BLaER1 treated with 17β-estradiol and CSF1 and Interleukin-3, amounts not matched to agents 10 nM and 100 nM (cell line): ENCODE data around the gene CCDC28B.

Source experiments
- H3K27ac ChIP-seq, 11 experiments: shearing (Covaris generic); formaldehyde crosslinking; 2 replicates each; pipeline ENCODE4 v1.8.1; 2022
- H3K27me3 ChIP-seq, 11 experiments: shearing (Covaris generic); formaldehyde crosslinking; 2 replicates each; pipeline ENCODE4 v1.8.1; 2022
- H3K36me3 ChIP-seq, 11 experiments: shearing (Covaris generic); formaldehyde crosslinking; 2 replicates each; pipeline ENCODE4 v1.8.1; 2022
- H3K4me1 ChIP-seq, 10 experiments: shearing (Covaris generic); formaldehyde crosslinking; 2 replicates each; pipeline ENCODE4 v1.8.1; 2022
- H3K4me2 ChIP-seq, 11 experiments: shearing (Covaris generic); formaldehyde crosslinking; 2 replicates each; pipeline ENCODE4 v1.8.1; 2022
- H3K4me3 ChIP-seq, 10 experiments: shearing (Covaris generic); formaldehyde crosslinking; 2 replicates each; pipeline ENCODE4 v1.8.1; 2022
- H3K9ac ChIP-seq, 11 experiments: shearing (Covaris generic); formaldehyde crosslinking; 2 replicates each; pipeline ENCODE4 v1.8.1; 2022
- H3K9me3 ChIP-seq, 11 experiments: shearing (Covaris generic); formaldehyde crosslinking; replicated peaks in 1 of 11; 2 replicates each; pipeline ENCODE4 v1.8.1; 2022
- H4K20me1 ChIP-seq, 11 experiments: shearing (Covaris generic); formaldehyde crosslinking; 2 replicates each; pipeline ENCODE4 v1.8.1; 2022
- Cebpa-rat ChIP-seq, 11 experiments: shearing (Covaris generic); IDR thresholded peaks; 2 replicates each; pipeline ENCODE4 v1.8.1; 2022

CCDC28B gene

DNA sequence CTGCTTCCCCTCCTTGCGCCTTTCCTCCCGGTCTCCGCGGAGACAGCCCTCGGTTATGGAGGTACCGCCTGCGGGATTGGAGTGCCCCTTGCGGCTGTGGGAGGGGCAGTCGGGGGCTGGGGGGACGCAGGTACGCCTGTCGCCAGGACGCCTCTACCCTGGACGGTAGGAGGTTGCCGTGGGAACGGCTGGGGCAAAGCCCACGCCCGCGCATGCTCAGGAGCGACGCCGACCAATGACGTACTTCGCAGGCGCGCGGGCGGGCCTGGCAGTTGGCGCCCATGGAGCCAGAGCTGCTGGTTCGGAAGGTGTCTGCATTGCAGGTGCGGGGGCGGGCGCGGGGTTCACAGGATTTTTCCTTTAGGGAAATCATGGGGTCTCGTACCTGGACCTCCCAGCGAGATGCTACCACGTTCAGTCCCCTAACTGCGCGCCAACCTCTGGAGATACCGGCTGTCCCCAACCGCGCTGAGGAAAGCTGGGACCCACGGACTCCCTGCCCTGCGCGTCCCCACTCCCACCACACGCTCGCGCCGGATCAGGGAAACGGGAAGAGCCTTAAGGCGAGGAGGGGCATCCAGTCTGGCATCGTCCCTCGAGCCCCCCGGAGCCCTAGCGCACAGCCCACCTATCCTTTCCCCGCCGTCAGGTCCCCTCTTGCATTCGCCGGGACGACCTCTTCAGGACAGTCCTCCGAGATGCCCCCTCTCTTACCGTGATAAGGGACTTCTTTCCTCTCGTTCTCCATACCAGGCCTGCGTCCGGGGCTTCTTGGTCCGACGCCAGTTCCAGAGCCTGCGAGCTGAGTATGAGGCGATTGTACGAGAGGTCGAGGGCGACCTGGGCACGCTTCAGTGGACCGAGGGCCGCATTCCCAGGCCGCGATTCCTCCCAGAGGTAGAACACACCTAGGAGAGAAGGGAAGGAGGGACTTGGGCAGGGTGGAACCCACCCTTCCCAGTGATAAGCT lies 5.3 kb downstream of the CCDC28B start, which contains the start of gene IQCC:
Gene IQCC (plus strand): TSS at position 271 of the 970 bp plus-strand sequence. CDS start 11 bp downstream, at position 282.
- peaks cover 0 to 21% (median 7%) of the 10 kb centered on the region in 11 experiments; a peak in 7 of 22 replicates for H3K36me3 ChIP-seq
- H3K9ac ChIP-seq, result peak within 1 kb of the TSS; percentile 79 to 92 (median 85)
- peak within 1 kb of the TSS; percentile 90 to 100 (median 99) for H3K4me2 ChIP-seq
- no peak for TF ChIP-seq Cebpa-rat (IDR thresholded peaks at IDR 0.05)
- peak within 1 kb of the TSS; percentile 66 to 88 (median 78) for H3K4me3 ChIP-seq
- H3K4me1 ChIP-seq, result peaks cover 41 to 69% (median 53%) of the 10 kb centered on the region in 10 experiments
- H3K27ac ChIP-seq, result peak within 1 kb of the TSS; percentile 38 to 81 (median 75); a peak in 21 of 22 replicates
- H3K27me3 ChIP-seq, result no peaks in the 10 kb centered on the region
- H3K9me3 ChIP-seq, result no peaks in the 10 kb centered on the region
- H4K20me1 ChIP-seq, result no peaks in the 10 kb centered on the region

DNA sequence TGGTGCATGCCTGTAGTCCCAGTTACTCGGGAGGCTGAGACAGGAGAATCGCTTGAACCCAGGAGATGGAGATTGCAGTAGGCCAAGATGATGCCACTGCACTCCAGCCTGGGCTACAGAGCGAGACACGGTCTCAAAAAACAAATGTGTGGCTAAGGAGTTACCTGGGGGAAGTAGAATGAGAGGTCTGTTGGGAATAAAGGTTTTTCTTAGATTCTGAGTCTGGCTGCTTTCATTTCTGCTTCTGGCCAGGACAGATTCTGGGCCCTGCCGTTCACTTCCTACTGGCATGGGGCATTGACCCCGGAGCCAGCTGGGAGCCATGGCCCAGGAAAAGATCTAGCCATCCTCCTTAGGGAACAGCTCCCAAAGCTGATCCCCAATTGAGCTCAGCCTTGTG lies 8.1 kb downstream of the CCDC28B start:
- H3K27me3 ChIP-seq, result no peaks in the 10 kb centered on the region
- H3K9me3 ChIP-seq, result no peaks in the 10 kb centered on the region
- H3K4me1 ChIP-seq, result peaks cover 26 to 43% (median 33%) of the 10 kb centered on the region in 10 experiments
- H3K36me3 ChIP-seq, result peaks cover 0 to 23% (median 7%) of the 10 kb centered on the region in 11 experiments; a peak in 8 of 22 replicates
- no peaks in the 10 kb centered on the region; a peak in 1 of 22 replicates for H4K20me1 ChIP-seq
- peak overlapping the region in 10 of 11 experiments; percentile 14 to 54 (median 30); a peak in 15 of 22 replicates for H3K4me2 ChIP-seq
- H3K27ac ChIP-seq, result peak overlapping the region in 2 of 11 experiments; percentile 1 to 28; a peak in 2 of 22 replicates
- no peak overlapping the region for H3K9ac ChIP-seq
- TF ChIP-seq Cebpa-rat (IDR thresholded peaks at IDR 0.05), result no peak
- H3K4me3 ChIP-seq, result no peak overlapping the region

DNA sequence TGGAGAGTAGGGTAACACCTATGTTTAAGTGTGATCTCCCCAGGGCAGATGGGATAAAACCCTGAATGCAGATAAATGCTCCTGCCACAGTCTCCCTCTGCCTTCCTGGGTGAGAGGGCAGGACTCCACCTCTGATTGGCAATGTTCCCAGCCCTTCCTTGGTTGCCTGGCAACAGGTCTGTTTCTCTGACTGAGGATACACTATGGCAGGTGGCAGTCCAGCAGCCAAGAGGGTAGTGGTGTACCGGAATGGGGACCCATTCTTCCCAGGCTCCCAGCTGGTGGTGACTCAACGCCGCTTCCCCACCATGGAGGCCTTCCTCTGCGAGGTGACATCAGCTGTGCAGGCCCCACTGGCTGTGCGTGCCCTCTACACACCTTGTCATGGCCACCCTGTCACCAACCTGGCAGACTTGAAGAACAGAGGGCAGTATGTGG lies 8.5 kb downstream of the CCDC28B start, which contains the start of gene DCDC2B:
Gene DCDC2B (plus strand): TSS at position 199 of the 438 bp plus-strand sequence. CDS start 5 bp downstream, at position 204.
- Histone ChIP-seq H3K27me3 (no peaks in the 10 kb centered on the region), H3K27ac (peak within 1 kb of the TSS in 2 of 11 experiments; percentile 1 to 28; a peak in 2 of 22 replicates), H3K4me2 (peak within 1 kb of the TSS in 10 of 11 experiments; percentile 14 to 54 (median 30); a peak in 15 of 22 replicates), H3K4me3 (no peak within 1 kb of the TSS), H3K9me3 (no peaks in the 10 kb centered on the region), H3K9ac (no peak within 1 kb of the TSS), H4K20me1 (no peaks in the 10 kb centered on the region; a peak in 1 of 22 replicates), H3K36me3 (peaks cover 0 to 22% (median 7%) of the 10 kb centered on the region in 11 experiments; a peak in 10 of 22 replicates), H3K4me1 (peaks cover 26 to 42% (median 33%) of the 10 kb centered on the region in 10 experiments)
- no peak for TF ChIP-seq Cebpa-rat (IDR thresholded peaks at IDR 0.05)

DNA sequence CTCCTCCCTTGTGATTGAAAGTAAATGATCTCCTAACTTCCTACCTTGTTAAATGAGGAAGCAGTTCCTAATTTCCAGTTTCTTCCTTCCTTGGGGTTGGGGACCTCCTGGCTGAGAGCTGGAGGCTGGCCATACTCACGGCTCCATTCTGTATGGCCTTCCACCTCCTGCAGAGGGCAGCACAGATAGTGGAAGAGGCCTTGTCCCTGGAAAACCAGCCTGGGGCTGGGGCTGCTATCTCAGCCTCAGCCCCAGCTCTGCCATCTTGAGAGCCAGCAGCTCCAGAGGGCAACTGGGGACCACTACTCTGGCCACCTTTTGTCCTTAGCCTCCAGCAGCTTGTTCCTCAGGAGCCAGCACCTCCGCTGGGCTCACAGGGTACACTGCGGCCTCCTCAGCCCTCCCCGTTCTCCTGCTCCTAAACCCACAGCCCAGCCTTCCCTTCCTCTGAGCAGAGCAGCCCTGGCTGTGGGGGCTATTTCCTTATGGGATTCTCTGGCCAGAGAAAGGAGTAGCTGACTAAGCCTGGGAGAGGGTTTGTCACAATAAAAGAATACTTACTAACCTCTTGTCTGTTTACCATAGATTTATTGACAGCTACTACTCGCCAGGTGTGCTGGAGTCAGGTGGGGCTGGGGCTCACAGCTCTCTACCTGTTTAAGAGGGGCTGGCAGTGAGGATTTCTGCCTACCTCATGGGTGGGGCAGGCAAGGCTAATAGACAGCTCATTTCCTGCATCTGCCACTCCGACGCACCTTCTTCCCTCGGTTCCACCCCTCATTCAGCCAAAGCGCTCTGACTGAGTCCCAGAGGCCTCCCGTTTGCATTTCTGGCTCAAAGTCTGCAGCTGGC lies 15.5 kb downstream of the CCDC28B start:
- peak overlapping the region in 2 of 11 experiments; percentile 4 to 12; a peak in 2 of 22 replicates for H3K27ac ChIP-seq
- peak overlapping the region in 4 of 11 experiments; percentile 2 to 48 (median 25); a peak in 4 of 22 replicates for H3K4me2 ChIP-seq
- H3K9me3 ChIP-seq, result no peaks in the 10 kb centered on the region
- H4K20me1 ChIP-seq, result peaks cover 0 to 11% (median 0%) of the 10 kb centered on the region in 11 experiments; a peak in 3 of 22 replicates
- no peak for TF ChIP-seq Cebpa-rat (IDR thresholded peaks at IDR 0.05)
- no peaks in the 10 kb centered on the region for H3K27me3 ChIP-seq
- peaks cover 20 to 58% (median 25%) of the 10 kb centered on the region in 11 experiments; a peak in 20 of 22 replicates for H3K36me3 ChIP-seq
- peak overlapping the region in 5 of 11 experiments; percentile 20 to 57 (median 29); a peak in 4 of 22 replicates for H3K9ac ChIP-seq
- no peak overlapping the region for H3K4me3 ChIP-seq
- peaks cover 14 to 38% (median 19%) of the 10 kb centered on the region in 10 experiments for H3K4me1 ChIP-seq

DNA sequence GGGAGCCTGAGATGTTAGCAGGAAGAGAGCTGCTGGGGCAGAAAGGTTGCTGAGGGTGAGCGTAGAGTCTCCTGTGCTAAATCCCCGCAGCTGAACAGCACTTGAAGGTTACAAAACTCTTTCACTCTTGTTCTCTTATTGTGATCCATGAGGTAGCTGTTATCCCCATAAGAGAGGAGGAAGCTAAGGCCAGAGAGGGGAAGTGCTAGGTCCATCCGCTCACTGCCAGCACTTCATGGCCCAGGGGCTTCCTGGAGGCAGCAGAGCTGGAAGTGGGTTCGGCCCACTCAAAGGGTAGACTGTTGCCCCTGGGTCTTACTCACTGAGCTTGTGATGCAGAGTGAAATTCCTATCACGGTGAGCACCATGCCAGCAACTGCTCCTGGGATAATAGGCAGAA lies 16.2 kb downstream of the CCDC28B start:
- 0 out of 22 replicates have a peak overlapping the region, but pooled peaks of 1 of the 11 experiments have one; percentile 12 for H3K27ac ChIP-seq
- H4K20me1 ChIP-seq, result peaks cover 0 to 11% (median 0%) of the 10 kb centered on the region in 11 experiments; a peak in 3 of 22 replicates
- no peak for TF ChIP-seq Cebpa-rat (IDR thresholded peaks at IDR 0.05)
- no peak overlapping the region for H3K4me3 ChIP-seq
- H3K36me3 ChIP-seq, result peaks cover 20 to 58% (median 25%) of the 10 kb centered on the region in 11 experiments; a peak in 20 of 22 replicates
- no peaks in the 10 kb centered on the region for H3K9me3 ChIP-seq
- H3K9ac ChIP-seq, result peak overlapping the region in 4 of 11 experiments; percentile 7 to 57 (median 18); a peak in 2 of 22 replicates
- no peaks in the 10 kb centered on the region for H3K27me3 ChIP-seq
- peak overlapping the region in 4 of 11 experiments; percentile 2 to 48 (median 25); a peak in 4 of 22 replicates for H3K4me2 ChIP-seq
- H3K4me1 ChIP-seq, result peaks cover 21 to 45% (median 26%) of the 10 kb centered on the region in 10 experiments

DNA sequence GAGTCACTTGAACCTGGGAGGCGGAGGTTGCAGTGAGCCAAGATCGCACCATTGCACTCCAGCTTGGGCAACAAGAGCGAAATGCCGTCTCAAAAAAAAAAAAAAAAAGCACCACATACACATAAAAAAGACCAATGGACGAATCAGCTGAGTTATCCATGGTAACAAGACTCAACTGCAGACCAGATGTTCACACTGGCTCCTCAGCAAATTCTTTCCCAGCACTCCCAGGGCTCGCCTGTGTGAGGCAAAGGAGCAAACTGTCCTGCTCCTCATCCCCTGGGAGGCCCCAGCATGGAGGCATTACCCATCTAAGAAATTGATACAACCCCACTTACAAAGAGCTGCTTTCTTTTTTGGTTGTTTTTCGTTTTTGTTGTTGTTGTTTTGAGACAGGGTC lies 18.6 kb downstream of the CCDC28B start:
- Histone ChIP-seq H3K4me3 (no peak overlapping the region), H3K9me3 (no peaks in the 10 kb centered on the region), H3K36me3 (peaks cover 25 to 59% (median 30%) of the 10 kb centered on the region in 11 experiments), H3K27me3 (no peaks in the 10 kb centered on the region), H3K27ac (peak overlapping the region in 2 of 11 experiments; percentile 15 to 18; a peak in 2 of 22 replicates), H3K4me1 (peaks cover 36 to 59% (median 42%) of the 10 kb centered on the region in 10 experiments), H3K4me2 (peak overlapping the region in 1 of 11 experiments; percentile 85; a peak in 1 of 22 replicates), H3K9ac (no peak overlapping the region), H4K20me1 (peaks cover 0 to 14% (median 1%) of the 10 kb centered on the region in 11 experiments; a peak in 7 of 22 replicates)
- TF ChIP-seq Cebpa-rat (IDR thresholded peaks at IDR 0.05), result no peak

DNA sequence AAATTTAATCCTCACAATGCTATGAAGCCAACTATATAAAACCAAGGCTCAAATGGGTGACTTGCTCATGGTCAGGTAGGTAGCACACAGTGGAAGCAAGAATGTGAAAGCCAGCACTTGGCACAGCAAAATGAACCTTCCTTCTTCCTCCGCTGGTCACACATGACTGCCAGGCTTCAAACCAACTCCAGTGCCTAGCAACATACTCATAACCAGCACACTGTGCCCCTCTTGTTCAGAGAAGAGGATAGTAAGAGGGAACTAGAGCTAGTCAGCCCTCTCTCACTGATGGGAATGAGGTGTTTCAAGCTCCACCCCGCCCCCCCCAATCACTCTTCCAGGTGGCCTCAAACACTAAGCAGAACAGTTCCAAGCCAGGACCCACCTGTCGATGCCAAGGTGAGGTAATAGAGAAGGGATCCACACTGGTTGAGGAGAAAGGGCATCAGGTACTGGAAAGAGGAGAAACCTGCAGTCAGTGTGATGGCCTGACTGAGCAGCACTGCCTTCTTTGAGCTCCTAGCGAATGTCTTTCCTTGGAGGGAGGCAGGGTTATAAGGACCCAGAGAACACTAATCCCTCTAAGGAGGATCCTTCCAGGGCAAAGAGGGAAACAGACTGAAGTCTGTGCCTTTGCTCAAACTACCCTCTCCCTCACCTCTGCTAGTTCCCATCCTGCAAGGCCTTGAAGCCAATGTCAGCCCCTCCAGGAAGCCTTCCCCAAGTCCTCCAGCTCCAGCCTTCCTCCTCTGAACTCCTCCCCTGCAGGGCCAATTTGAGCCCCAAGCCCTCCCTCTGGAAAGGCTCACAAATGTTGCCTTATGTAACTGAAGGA lies 20.6 kb downstream of the CCDC28B start:
- Histone ChIP-seq H3K9me3 (no peaks in the 10 kb centered on the region), H3K4me2 (peak overlapping the region; percentile 84 to 99 (median 94)), H3K4me3 (peak overlapping the region; percentile 75 to 94 (median 82)), H4K20me1 (peaks cover 0 to 29% (median 5%) of the 10 kb centered on the region in 11 experiments; a peak in 8 of 22 replicates), H3K27me3 (no peaks in the 10 kb centered on the region), H3K9ac (peak overlapping the region; percentile 53 to 94 (median 91)), H3K4me1 (peaks cover 40 to 54% (median 46%) of the 10 kb centered on the region in 10 experiments), H3K27ac (peak overlapping the region; percentile 83 to 93 (median 90); a peak in 20 of 22 replicates), H3K36me3 (peaks cover 33 to 61% (median 40%) of the 10 kb centered on the region in 11 experiments)
- TF ChIP-seq Cebpa-rat (IDR thresholded peaks at IDR 0.05), result no peak
